HepG2 (cell line): ENCODE results near the gene CFAP97D1. TPM values are rescaled to one million over a fixed set of nuclear protein-coding genes. Genes with fewer than 3 reads are reported as not detected.
A peak's percentile ranks its signal among the peaks of the same experiment; 100 is the strongest.

Source experiments
- ARHGAP35 ChIP-seq: sonication (generic); formaldehyde crosslinking; IDR thresholded peaks from 2 replicates; pipeline ENCODE4 v1.9.0; 2022; ENCODE audit warnings: mild to moderate bottlenecking, inconsistent platforms, moderate library complexity, missing genetic modification reagents, borderline replicate concordance
- ARNT ChIP-seq: fragments of 450-650 bp; IDR thresholded peaks from 2 replicates; pipeline ENCODE4 v1.6.1; 2017
- BRD4 ChIP-seq: sonication (generic); formaldehyde crosslinking; IDR thresholded peaks from 2 replicates; pipeline ENCODE4 v1.4.0; 2020; ENCODE audit warnings: missing genetic modification reagents
- FIP1L1 ChIP-seq: fragments of 200-400 bp; formaldehyde crosslinking; IDR thresholded peaks from 2 replicates; pipeline ENCODE4 v1.6.1; 2018; ENCODE audit warnings: low read depth, mild to moderate bottlenecking, low read length, moderate library complexity, borderline replicate concordance; ENCODE audit not compliant: insufficient read depth
- HNRNPK ChIP-seq: fragments of 200-400 bp; formaldehyde crosslinking; IDR thresholded peaks from 2 replicates; pipeline ENCODE4 v1.6.1; 2018; ENCODE audit warnings: low read length, low read depth, moderate library complexity, mild to moderate bottlenecking; ENCODE audit not compliant: poor library complexity, severe bottlenecking
- HNRNPLL ChIP-seq: fragments of 200-400 bp; formaldehyde crosslinking; IDR thresholded peaks from 2 replicates; pipeline ENCODE4 v1.6.1; 2017; ENCODE audit warnings: mild to moderate bottlenecking, low read depth, low read length; ENCODE audit not compliant: poor library complexity, severe bottlenecking
- KDM2A ChIP-seq: sonication (generic); formaldehyde crosslinking; IDR thresholded peaks from 2 replicates; pipeline ENCODE4 v1.4.0; 2020; ENCODE audit warnings: low read depth, missing genetic modification reagents, borderline replicate concordance
- RFX1 ChIP-seq: fragments of 450-650 bp; IDR thresholded peaks from 2 replicates; pipeline ENCODE4 v1.6.1; 2017
- RNF2 ChIP-seq: fragments of 450-650 bp; conservative IDR thresholded peaks from 2 replicates; pipeline ENCODE4 v1.6.1; 2016; ENCODE audit warnings: low read depth
- SMAD1 ChIP-seq: sonication (generic); formaldehyde crosslinking; IDR thresholded peaks from 2 replicates; pipeline ENCODE4 v1.4.0; 2020; ENCODE audit warnings: missing genetic modification reagents, low read depth, mild to moderate bottlenecking, borderline replicate concordance
- TCF12 ChIP-seq, 2 experiments: fragments of 450-650 bp in 1 of 2; sonication (generic) in 1 of 2; formaldehyde crosslinking in 1 of 2; IDR thresholded peaks; 2 replicates each; pipeline versions ENCODE4 v1.6.1 to v1.8.0; 2017 to 2022; ENCODE audit warnings: antibody characterized with exemption in 1 of 2, mild to moderate bottlenecking in 1 of 2, missing genetic modification reagents in 1 of 2, moderate library complexity in 1 of 2
- TEAD3 ChIP-seq: optimal IDR thresholded peaks from 2 replicates; pipeline ENCODE3; 2016; ENCODE audit warnings: borderline replicate concordance
- ZC3H13 ChIP-seq: sonication (generic); formaldehyde crosslinking; IDR thresholded peaks from 2 replicates; pipeline ENCODE4 v1.8.1; 2023; ENCODE audit warnings: mild to moderate bottlenecking, missing genetic modification reagents, moderate library complexity
- ZNF263 ChIP-seq: sonication (generic); formaldehyde crosslinking; IDR thresholded peaks from 2 replicates; pipeline ENCODE4 v1.4.0; 2020; ENCODE audit warnings: missing genetic modification reagents
- ZNF572 ChIP-seq: sonication (generic); formaldehyde crosslinking; IDR thresholded peaks from 2 replicates; pipeline ENCODE4 v1.5.1; 2020; ENCODE audit warnings: mild to moderate bottlenecking, missing genetic modification reagents
- ZNF652 ChIP-seq: IDR thresholded peaks from 2 replicates; pipeline ENCODE4 v1.6.1; 2016; ENCODE audit warnings: low read depth, borderline replicate concordance
- ZNF674 ChIP-seq: sonication (generic); formaldehyde crosslinking; IDR thresholded peaks from 2 replicates; pipeline ENCODE4 v1.5.0; 2020; ENCODE audit warnings: low read depth, mild to moderate bottlenecking, missing genetic modification reagents
- ZNF776 ChIP-seq: sonication (generic); formaldehyde crosslinking; IDR thresholded peaks from 2 replicates; pipeline ENCODE4 v1.4.0; 2020; ENCODE audit warnings: mild to moderate bottlenecking, missing genetic modification reagents
- ZNF788 ChIP-seq: sonication (generic); formaldehyde crosslinking; IDR thresholded peaks from 2 replicates; pipeline ENCODE4 v1.5.0; 2020; ENCODE audit warnings: mild to moderate bottlenecking, missing genetic modification reagents, borderline replicate concordance
- ZNF792 ChIP-seq: IDR thresholded peaks from 2 replicates; pipeline ENCODE4 v1.6.1; 2016
- polyA plus RNA-seq, 8 experiments: library from polyadenylated mRNA; depleted of rRNA in 3 of 8; stranded (reverse) in 7 of 8; unstranded in 1 of 8; fragments of >200 nt; fragmentation: Illumina TruSeq in 4 of 8; extraction: Trizol in 4 of 8; gene quantifications; 2 replicates each; pipeline versions ENCODE4 v1.2.1 to v1.2.3, GENCODE V29; 2011 to 2016; ENCODE audit warnings: low read depth in 4 of 8, missing spikeins in 1 of 8, mixed read lengths in 1 of 8; ENCODE audit not compliant: insufficient read depth in 1 of 8
- total RNA-seq, 5 experiments: library from RNA; depleted of rRNA; stranded (reverse); fragments of >200 nt; fragmentation: Illumina TruSeq; extraction: Trizol; gene quantifications; 2 replicates each; pipeline ENCODE4 v1.2.3, GENCODE V29; 2016; ENCODE audit warnings: low read depth in 1 of 5
- TF ChIP-seq, protein P1 (sequence below): sonication (generic); formaldehyde crosslinking; IDR thresholded peaks from 2 replicates; pipeline ENCODE4 v1.4.0; 2020; ENCODE audit warnings: mild to moderate bottlenecking, missing genetic modification reagents
- TF ChIP-seq, protein P2 (sequence below): sonication (generic); formaldehyde crosslinking; IDR thresholded peaks from 2 replicates; pipeline ENCODE4 v1.5.1; 2020; ENCODE audit warnings: mild to moderate bottlenecking, missing genetic modification reagents, moderate library complexity
- TF ChIP-seq, protein P3 (sequence below): sonication (generic); formaldehyde crosslinking; IDR thresholded peaks from 2 replicates; pipeline ENCODE4 v1.4.0; 2020; ENCODE audit warnings: missing genetic modification reagents

The CFAP97D1 gene
- total and polyA plus RNA-seq, 2 of the 13 experiments (the other 11 are each of a cell fraction or from before 2014, with no cell fraction given): 0.02 TPM; not detected in 1

DNA sequence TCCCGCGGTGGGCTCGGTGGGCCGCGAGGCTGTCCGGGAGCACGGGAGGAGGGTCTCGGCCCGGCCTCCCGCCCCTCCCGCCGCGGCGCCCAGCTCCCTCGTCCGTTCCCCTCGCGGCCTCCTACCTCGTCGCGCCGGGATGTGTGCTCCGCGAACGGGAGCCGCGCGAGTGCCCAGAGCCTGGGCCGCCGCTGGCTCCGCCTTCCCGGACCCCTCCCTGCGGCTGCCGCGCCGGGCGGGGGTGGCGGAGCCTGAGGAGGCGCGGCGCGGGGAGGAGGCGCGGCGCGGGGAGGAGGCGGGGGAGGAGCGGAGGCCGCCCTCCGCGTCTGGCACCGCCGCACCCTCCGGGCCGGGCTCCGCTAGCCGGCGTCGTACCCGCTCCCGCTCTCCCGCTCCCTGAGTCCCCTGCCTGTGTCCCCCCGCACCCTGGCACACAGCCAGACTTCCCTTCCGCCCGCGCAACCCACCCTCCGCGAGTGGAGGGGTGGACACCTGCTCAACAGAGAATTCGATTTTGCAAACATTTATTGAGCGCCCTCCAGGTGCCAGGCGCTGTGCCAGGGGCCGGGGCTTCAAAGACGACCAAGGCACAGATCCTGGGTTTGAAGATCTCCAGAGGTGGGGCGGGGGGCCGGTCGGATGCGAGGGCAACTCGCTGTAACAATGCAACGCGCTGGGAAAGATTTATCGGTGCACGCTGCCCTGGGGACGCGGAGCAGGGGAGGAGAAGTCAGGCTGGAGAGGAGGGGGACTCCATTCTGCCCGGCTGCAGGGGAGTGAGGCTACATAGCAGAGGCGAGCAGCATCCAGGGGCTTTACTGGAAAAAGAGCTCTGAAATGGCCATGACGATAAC is 53.0 kb downstream of the CFAP97D1 start, which contains the start of gene MPP3 (continued):
- TF ChIP-seq ZNF776: no peak
- TF ChIP-seq HNRNPK: peak; percentile 12
- no peak for TF ChIP-seq RNF2
- TF ChIP-seq ZNF674 (CRISPR knock-in tag): no peak
- TF ChIP-seq ARHGAP35 (CRISPR knock-in tag): 0 out of 2 replicates have a peak, but pooled peaks have one; percentile 34
- TF ChIP-seq RFX1: no peak
- no peak for TF ChIP-seq ZNF572 (CRISPR knock-in tag)
- TF ChIP-seq, protein P1, sequence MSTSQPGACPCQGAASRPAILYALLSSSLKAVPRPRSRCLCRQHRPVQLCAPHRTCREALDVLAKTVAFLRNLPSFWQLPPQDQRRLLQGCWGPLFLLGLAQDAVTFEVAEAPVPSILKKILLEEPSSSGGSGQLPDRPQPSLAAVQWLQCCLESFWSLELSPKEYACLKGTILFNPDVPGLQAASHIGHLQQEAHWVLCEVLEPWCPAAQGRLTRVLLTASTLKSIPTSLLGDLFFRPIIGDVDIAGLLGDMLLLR (CRISPR knock-in tag): peak; percentile 27; the same call in 1 of the 2 replicates
- no peak for TF ChIP-seq TCF12 (IDR thresholded peaks at IDR 0.05)
- TF ChIP-seq TCF12 (CRISPR knock-in tag; IDR thresholded peaks at IDR 0.05): 0 out of 2 replicates have a peak, but pooled peaks have one; percentile 49
- no peak for TF ChIP-seq BRD4
- no peak for TF ChIP-seq ZNF652
- no peak for TF ChIP-seq ZC3H13
- TF ChIP-seq SMAD1 (CRISPR knock-in tag): no peak
- TF ChIP-seq KDM2A (CRISPR knock-in tag): peak; percentile 22; the same call in 1 of the 2 replicates
- TF ChIP-seq HNRNPLL: peak; percentile 27
- TF ChIP-seq ZNF788 (CRISPR knock-in tag): no peak
- TF ChIP-seq, protein P2, sequence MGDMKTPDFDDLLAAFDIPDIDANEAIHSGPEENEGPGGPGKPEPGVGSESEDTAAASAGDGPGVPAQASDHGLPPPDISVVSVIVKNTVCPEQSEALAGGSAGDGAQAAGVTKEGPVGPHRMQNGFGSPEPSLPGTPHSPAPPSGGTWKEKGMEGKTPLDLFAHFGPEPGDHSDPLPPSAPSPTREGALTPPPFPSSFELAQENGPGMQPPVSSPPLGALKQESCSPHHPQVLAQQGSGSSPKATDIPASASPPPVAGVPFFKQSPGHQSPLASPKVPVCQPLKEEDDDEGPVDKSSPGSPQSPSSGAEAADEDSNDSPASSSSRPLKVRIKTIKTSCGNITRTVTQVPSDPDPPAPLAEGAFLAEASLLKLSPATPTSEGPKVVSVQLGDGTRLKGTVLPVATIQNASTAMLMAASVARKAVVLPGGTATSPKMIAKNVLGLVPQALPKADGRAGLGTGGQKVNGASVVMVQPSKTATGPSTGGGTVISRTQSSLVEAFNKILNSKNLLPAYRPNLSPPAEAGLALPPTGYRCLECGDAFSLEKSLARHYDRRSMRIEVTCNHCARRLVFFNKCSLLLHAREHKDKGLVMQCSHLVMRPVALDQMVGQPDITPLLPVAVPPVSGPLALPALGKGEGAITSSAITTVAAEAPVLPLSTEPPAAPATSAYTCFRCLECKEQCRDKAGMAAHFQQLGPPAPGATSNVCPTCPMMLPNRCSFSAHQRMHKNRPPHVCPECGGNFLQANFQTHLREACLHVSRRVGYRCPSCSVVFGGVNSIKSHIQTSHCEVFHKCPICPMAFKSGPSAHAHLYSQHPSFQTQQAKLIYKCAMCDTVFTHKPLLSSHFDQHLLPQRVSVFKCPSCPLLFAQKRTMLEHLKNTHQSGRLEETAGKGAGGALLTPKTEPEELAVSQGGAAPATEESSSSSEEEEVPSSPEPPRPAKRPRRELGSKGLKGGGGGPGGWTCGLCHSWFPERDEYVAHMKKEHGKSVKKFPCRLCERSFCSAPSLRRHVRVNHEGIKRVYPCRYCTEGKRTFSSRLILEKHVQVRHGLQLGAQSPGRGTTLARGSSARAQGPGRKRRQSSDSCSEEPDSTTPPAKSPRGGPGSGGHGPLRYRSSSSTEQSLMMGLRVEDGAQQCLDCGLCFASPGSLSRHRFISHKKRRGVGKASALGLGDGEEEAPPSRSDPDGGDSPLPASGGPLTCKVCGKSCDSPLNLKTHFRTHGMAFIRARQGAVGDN (CRISPR knock-in tag): peak; percentile 50; the same call in 1 of the 2 replicates
- TF ChIP-seq ZNF792 (CRISPR knock-in tag): 0 out of 2 replicates have a peak, but pooled peaks have one; percentile 24
- no peak for TF ChIP-seq FIP1L1
- TF ChIP-seq, protein P3, sequence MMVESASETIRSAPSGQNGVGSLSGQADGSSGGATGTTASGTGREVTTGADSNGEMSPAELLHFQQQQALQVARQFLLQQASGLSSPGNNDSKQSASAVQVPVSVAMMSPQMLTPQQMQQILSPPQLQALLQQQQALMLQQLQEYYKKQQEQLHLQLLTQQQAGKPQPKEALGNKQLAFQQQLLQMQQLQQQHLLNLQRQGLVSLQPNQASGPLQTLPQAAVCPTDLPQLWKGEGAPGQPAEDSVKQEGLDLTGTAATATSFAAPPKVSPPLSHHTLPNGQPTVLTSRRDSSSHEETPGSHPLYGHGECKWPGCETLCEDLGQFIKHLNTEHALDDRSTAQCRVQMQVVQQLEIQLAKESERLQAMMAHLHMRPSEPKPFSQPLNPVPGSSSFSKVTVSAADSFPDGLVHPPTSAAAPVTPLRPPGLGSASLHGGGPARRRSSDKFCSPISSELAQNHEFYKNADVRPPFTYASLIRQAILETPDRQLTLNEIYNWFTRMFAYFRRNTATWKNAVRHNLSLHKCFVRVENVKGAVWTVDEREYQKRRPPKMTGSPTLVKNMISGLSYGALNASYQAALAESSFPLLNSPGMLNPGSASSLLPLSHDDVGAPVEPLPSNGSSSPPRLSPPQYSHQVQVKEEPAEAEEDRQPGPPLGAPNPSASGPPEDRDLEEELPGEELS (CRISPR knock-in tag): no peak
- TF ChIP-seq ARNT: no peak
- peak; percentile 87 for TF ChIP-seq ZNF263 (CRISPR knock-in tag)
- TF ChIP-seq TEAD3: no peak
